HCT116 (cell line): ENCODE results near the gene ASXL2. TPM values are rescaled to one million over a fixed set of nuclear protein-coding genes. Genes with fewer than 3 reads are reported as not detected.

Experiments
- ATAC-seq: fragments of 200-7000 bp; cut with Tn5 transposase; 2 replicates; pipeline ENCODE4 v1.9.1; 2020; ENCODE audit warnings: mild to moderate bottlenecking, moderate library complexity
- BruUV-seq: library from RNA; stranded (reverse); fragments of 400-500 nt; replicated peaks from 2 replicates; lab custom pipeline; 2021; lab: Mats Ljungman, UMichigan
- CTCF ChIA-PET: fragments of 300-600 bp; sonication (Branson Sonifier 250); formaldehyde crosslinking; loops from one replicate; lab custom pipeline; 2021; ENCODE audit warnings: antibody characterized with exemption; lab: Charles Lee
- POLR2A ChIA-PET: fragments of 300-600, 350-600 bp; sonication (Branson Sonifier 250); formaldehyde crosslinking; loops from one replicate; lab custom pipeline; 2021; ENCODE audit warnings: antibody characterized with exemption; lab: Charles Lee
- RAD21 ChIA-PET, 2 experiments: fragments of 300-600 bp; sonication (Branson Sonifier 250); formaldehyde crosslinking; loops; one replicate each; lab custom pipeline; 2023; ENCODE audit warnings: low total read pairs in 2 of 2; ENCODE audit not compliant: uncharacterized antibody in 2 of 2, unreplicated experiment in 2 of 2, low non-redundant PET in 1 of 2; lab: Charles Lee
- DNase-seq: peaks from one replicate; pipeline ENCODE4 v3.0.0-alpha.2; 2010; ENCODE audit warnings: low read depth, low spot score
- H2AFZ ChIP-seq: fragments of 200-600 bp; shearing (Covaris generic), sonication (generic); 2 replicates; pipeline ENCODE4 v1.6.1; 2017; ENCODE audit warnings: low read depth, mixed run types, mixed read lengths, antibody characterized with exemption, low read length; ENCODE audit not compliant: poor library complexity, severe bottlenecking
- H3K27ac ChIP-seq: 2 replicates; pipeline ENCODE4 v1.5.1; 2012; ENCODE audit warnings: low read depth, low read length
- H3K27me3 ChIP-seq: fragments of 200-600 bp; sonication (generic); 2 replicates; pipeline ENCODE4 v1.6.1; 2016; ENCODE audit warnings: mixed run types, low read length, mixed read lengths; ENCODE audit not compliant: insufficient read depth
- H3K36me3 ChIP-seq, 2 experiments: fragments of 200-500 bp in 1 of 2; fragments of 200-600 bp in 1 of 2; sonication (Bioruptor generic) in 1 of 2; sonication (generic) in 1 of 2; 2 replicates each; pipeline versions ENCODE4 v1.5.1 to v1.6.1; 2014 to 2016; ENCODE audit warnings: low read length in 2 of 2, inconsistent platforms in 1 of 2, mixed read lengths in 1 of 2, mixed run types in 1 of 2; ENCODE audit not compliant: insufficient read depth in 2 of 2, control insufficient read depth in 1 of 2
- H3K4me1 ChIP-seq, 2 experiments: fragments of 200-600 bp in 1 of 2; sonication (generic) in 1 of 2; 2 replicates each; pipeline versions ENCODE4 v1.5.1 to v1.6.1; 2012 to 2017; ENCODE audit warnings: low read length in 2 of 2, inconsistent platforms in 1 of 2, mild to moderate bottlenecking in 1 of 2, mixed read lengths in 1 of 2, mixed run types in 1 of 2, moderate library complexity in 1 of 2; ENCODE audit not compliant: insufficient read depth in 2 of 2, control insufficient read depth in 1 of 2
- H3K4me2 ChIP-seq: fragments of 200-600 bp; sonication (generic); 2 replicates; pipeline ENCODE4 v1.6.1; 2017; ENCODE audit warnings: mixed run types, low read length, mixed read lengths
- H3K4me3 ChIP-seq, 2 experiments: fragments of 200-600 bp in 1 of 2; sonication (generic) in 1 of 2; replicated peaks in 1 of 2; 2 replicates each; pipeline ENCODE4 v1.5.1; 2011 to 2016; ENCODE audit warnings: low read length in 2 of 2, control low read depth in 1 of 2, low read depth in 1 of 2, mild to moderate bottlenecking in 1 of 2, mixed read lengths in 1 of 2, mixed run types in 1 of 2
- H3K79me2 ChIP-seq: fragments of 200-600 bp; sonication (generic); 2 replicates; pipeline ENCODE4 v1.6.1; 2017; ENCODE audit warnings: mild to moderate bottlenecking, mixed run types, low read length, moderate library complexity, mixed read lengths; ENCODE audit not compliant: insufficient read depth
- H3K9ac ChIP-seq: fragments of 200-600 bp; sonication (generic); 2 replicates; pipeline ENCODE4 v1.6.1; 2016; ENCODE audit warnings: low read length, mixed read lengths
- H3K9me2 ChIP-seq: fragments of 200-600 bp; sonication (generic), shearing (Covaris generic); 2 replicates; pipeline ENCODE4 v1.6.1; 2017; ENCODE audit warnings: mixed run types, mild to moderate bottlenecking, moderate library complexity; ENCODE audit not compliant: insufficient read depth
- H3K9me3 ChIP-seq, 2 experiments: fragments of 200-500 bp in 1 of 2; fragments of 200-600 bp in 1 of 2; sonication (Bioruptor generic) in 1 of 2; sonication (generic) in 1 of 2; 2 replicates each; pipeline ENCODE4 v1.6.1; 2014 to 2017; ENCODE audit warnings: low read length in 2 of 2, mixed read lengths in 2 of 2, inconsistent platforms in 1 of 2, low read depth in 1 of 2, mild to moderate bottlenecking in 1 of 2, mixed run types in 1 of 2, moderate library complexity in 1 of 2; ENCODE audit not compliant: control insufficient read depth in 1 of 2, insufficient read depth in 1 of 2
- H4K20me1 ChIP-seq: fragments of 200-600 bp; sonication (generic), shearing (Covaris generic); 2 replicates; pipeline ENCODE4 v1.6.1; 2017; ENCODE audit warnings: mixed run types, mild to moderate bottlenecking, moderate library complexity; ENCODE audit not compliant: insufficient read depth
- ATF3 ChIP-seq: IDR thresholded peaks from 2 replicates; pipeline ENCODE4 v1.6.1; 2012
- CTCF ChIP-seq, 3 experiments: fragments of 200-600 bp in 1 of 3; sonication (generic) in 1 of 3; IDR thresholded peaks in 2 of 3; conservative IDR thresholded peaks in 1 of 3; 2 replicates each; pipeline ENCODE4 v1.5.1; 2012 to 2017; ENCODE audit warnings: low read depth in 2 of 3, low read length in 2 of 3, antibody characterized with exemption in 1 of 3, borderline replicate concordance in 1 of 3, control low read depth in 1 of 3, mild to moderate bottlenecking in 1 of 3, mixed read lengths in 1 of 3, mixed run types in 1 of 3, moderate library complexity in 1 of 3; ENCODE audit not compliant: insufficient read depth in 1 of 3
- EGR1 ChIP-seq: IDR thresholded peaks from 2 replicates; pipeline ENCODE4 v1.6.1; 2012; ENCODE audit warnings: low read depth
- EZH2phosphoT487 ChIP-seq: fragments of 200-600 bp; IDR thresholded peaks from 2 replicates; pipeline ENCODE4 v1.6.1; 2018; ENCODE audit warnings: antibody characterized with exemption, borderline replicate concordance
- POLR2AphosphoS5 ChIP-seq: IDR thresholded peaks from 2 replicates; pipeline ENCODE4 v1.6.1; 2011; ENCODE audit warnings: mild to moderate bottlenecking, low read depth, low read length, moderate library complexity
- SIN3A ChIP-seq: IDR thresholded peaks from 2 replicates; pipeline ENCODE4 v1.6.1; 2012; ENCODE audit warnings: low read depth
- SRF ChIP-seq: IDR thresholded peaks from 2 replicates; pipeline ENCODE4 v1.6.1; 2012; ENCODE audit warnings: low read depth
- TCF7L2 ChIP-seq: IDR thresholded peaks from 2 replicates; pipeline ENCODE4 v1.7.0; 2011; ENCODE audit warnings: borderline replicate concordance, inconsistent platforms; ENCODE audit not compliant: insufficient read depth, insufficient read length; ENCODE audit errors: extremely low read depth
- ZBTB33 ChIP-seq: IDR thresholded peaks from 2 replicates; pipeline ENCODE4 v1.6.1; 2011; ENCODE audit warnings: mild to moderate bottlenecking, low read length, moderate library complexity; ENCODE audit not compliant: insufficient replicate concordance; ENCODE audit errors: extremely low read depth
- intact Hi-C: fragments of 100-400 bp; cut with micrococcal nuclease; formaldehyde crosslinking; loops from 2 replicates; pipeline ENCODE4 v1.10.0; 2022
- total RNA-seq: library from RNA; stranded (reverse); gene quantifications from one replicate; pipeline ENCODE4 v1.2.1, GENCODE V29; 2021; ENCODE audit not compliant: unreplicated experiment

The ASXL2 gene
- total RNA-seq, 1 experiment from 2014 or later: 29.2 TPM

GRCh38 chr2:25895018-25895417, 16.7 kb upstream of the ASXL2 start (continued):
- TF ChIP-seq ZBTB33: no peak
- TF ChIP-seq POLR2AphosphoS5: no peak
- TF ChIP-seq SRF: no peak

- ATAC-seq (no peak), DNase-seq (no peak)
- no peak for TF ChIP-seq EGR1
- no peak for TF ChIP-seq EZH2phosphoT487
- TF ChIP-seq SRF: no peak
- no peak for TF ChIP-seq CTCF (IDR thresholded peaks at IDR 0.05 in 2 of 3, conservative IDR thresholded peaks at IDR 0.05 in 1 of 3; ENCODE audit: borderline replicate concordance in 1 of 3, insufficient read depth in 1 of 3, low read depth in 2 of 3, low read length in 2 of 3)
- TF ChIP-seq SIN3A: no peak
- TF ChIP-seq ATF3: no peak
- TF ChIP-seq TCF7L2: no peak
- H3K36me3 ChIP-seq: no peaks in the 10 kb centered on the region
- H3K4me1 ChIP-seq: no peaks in the 10 kb centered on the region
- ChIA-PET RAD21 (no interaction called here), CTCF (interaction anchor here (0.9 kb wide), 1 partner anchor 57 kb away, joined by 3 read pairs; no protein-coding TSS in a partner anchor), POLR2A (no interaction called here)
- H3K9ac ChIP-seq: no peak overlapping the region
- no peak overlapping the region for H3K4me3 ChIP-seq
- no peak overlapping the region for H3K4me2 ChIP-seq
- no peaks in the 10 kb centered on the region for H3K79me2 ChIP-seq
- H3K9me2 ChIP-seq: no peaks in the 10 kb centered on the region
- H3K9me3 ChIP-seq: no peaks in the 10 kb centered on the region
- H3K27me3 ChIP-seq: no peaks in the 10 kb centered on the region
- H3K27ac ChIP-seq: no peak overlapping the region
- no TSS peak for BruUV-seq
- no peak overlapping the region for H2AFZ ChIP-seq
- H4K20me1 ChIP-seq: no peaks in the 10 kb centered on the region
- intact Hi-C loops: no loop called here
These were observed 16.0 kb upstream of the ASXL2 start for GRCh38 chr2:25894135-25894830.
